ENCODE measurements around the gene SPEM1. TPM values are rescaled to one million over a fixed set of nuclear protein-coding genes. Genes with fewer than 3 reads are reported as not detected.

Gene SPEM1
- total and polyA plus RNA-seq, 10 of the 15 experiments (the other 5 are each of a cell fraction or from before 2014, with no cell fraction given), result not detected

GRCh38 chr17:7404737-7405349 is 15.3 kb upstream of the SPEM1 start:
- WGBS (ENCODE audit: insufficient coverage, insufficient replicate concordance, low lambda C conversion rate, missing lambda C conversion rate), result 2% methylated on average over 25 of the region's 65 CpGs
- H3K27ac ChIP-seq (ENCODE audit: control insufficient read depth, insufficient read depth), result no peak overlapping the region
- no TSS peak for BruUV-seq (replicated peaks)
- H3K9me3 ChIP-seq (replicated peaks; ENCODE audit: control insufficient read depth, insufficient read depth, low read length), result no peaks in the 10 kb centered on the region
- FAIRE-seq (no peak), ATAC-seq (peak; percentile 44), DNase-seq (ENCODE audit: low read depth, low spot score) (no peak)
- CTCF ChIA-PET, result interaction anchor here (0.6 to 2.1 kb wide), 5 partner anchors 30 to 109 kb away, joined by 3 to 8 read pairs (median 4); partner anchors contain the start of genes ACAP1 and TMEM102
- H3K4me1 ChIP-seq (ENCODE audit: control insufficient read depth, insufficient read depth, low read length), result peaks cover 3% of the 10 kb centered on the region; the same call in 1 of the 2 replicates
- RAD21 ChIA-PET (ENCODE audit: unreplicated experiment), result interaction anchor here (0.8 to 2.2 kb wide), 6 partner anchors 9 to 283 kb away, joined by 4 to 13 read pairs (median 6); partner anchors contain the start of genes ACAP1, PLSCR3, TMEM102 and TP53
- no peaks in the 10 kb centered on the region for H4K20me1 ChIP-seq (ENCODE audit: control insufficient read depth, insufficient read depth)
- no peaks in the 10 kb centered on the region for H3K36me3 ChIP-seq (ENCODE audit: control insufficient read depth in 2 of 2, insufficient read depth in 2 of 2, low read length in 1 of 2)
- H3K4me3 ChIP-seq, result peak overlapping the region; percentile 85
- POLR2A ChIA-PET, result interaction anchor here (0.5 to 2.7 kb wide), 12 partner anchors 10 to 728 kb away, joined by 3 to 23 read pairs (median 6); partner anchors contain the start of genes ACAP1, CD68, FGF11 and NEURL4
- TF ChIP-seq HDAC2 (IDR thresholded peaks at IDR 0.05), result no peak
- no peak for TF ChIP-seq NR2C1 (IDR thresholded peaks at IDR 0.05)
- TF ChIP-seq MTA3 (IDR thresholded peaks at IDR 0.05; ENCODE audit: borderline replicate concordance, low read length), result no peak
- 0 out of 4 replicates have a peak, but pooled peaks of 1 of the 2 experiments have one; percentile 6 for TF ChIP-seq BHLHE40 (IDR thresholded peaks at IDR 0.05; ENCODE audit: borderline replicate concordance in 1 of 2, low read depth in 2 of 2, low read length in 1 of 2)
- no peak for TF ChIP-seq NBN (IDR thresholded peaks at IDR 0.05)
- TF ChIP-seq SMARCA5 (IDR thresholded peaks at IDR 0.05), result no peak
- TF ChIP-seq EGR1 (IDR thresholded peaks at IDR 0.05; ENCODE audit: borderline replicate concordance in 1 of 2, low read depth in 2 of 2, low read length in 2 of 2), result peak in 1 of 2 experiments; percentile 21; a peak in 1 of 3 replicates
- no peak for TF ChIP-seq SKIL (IDR thresholded peaks at IDR 0.05; ENCODE audit: low read depth, poor library complexity, severe bottlenecking)
- TF ChIP-seq IKZF1 (conservative IDR thresholded peaks at IDR 0.05), result peak; percentile 14; the same call in 1 of the 2 replicates
- no peak for TF ChIP-seq SREBF2 (IDR thresholded peaks at IDR 0.05; ENCODE audit: low read length)
- TF ChIP-seq CEBPZ (IDR thresholded peaks at IDR 0.05; ENCODE audit: low read depth, low read length), result no peak
- no peak for TF ChIP-seq NKRF (conservative IDR thresholded peaks at IDR 0.05)
- SMC1A ChIA-PET (ENCODE audit: uncharacterized antibody, unreplicated experiment), result interaction anchor here (0.8 to 2.2 kb wide), 6 partner anchors 30 to 282 kb away, joined by 3 to 8 read pairs (median 3); partner anchors contain the start of genes SAT2, TMEM102 and TP53
- no peak overlapping the region; the same call in 1 of the 2 replicates for H3K9ac ChIP-seq (ENCODE audit: control insufficient read depth, insufficient read depth, low read length)
- intact Hi-C loops (cut with micrococcal nuclease; ENCODE audit: unreplicated experiment), result loop anchor here (5.0 kb wide), 1 partner anchor 32 kb away; the partner anchor contains the start of genes FGF11 and TMEM102
- H3K79me2 ChIP-seq (ENCODE audit: control insufficient read depth, insufficient read depth, low read length), result peaks cover 2% of the 10 kb centered on the region
- in situ Hi-C loops (cut with MboI), result no loop called here
- H3K4me2 ChIP-seq (ENCODE audit: control insufficient read depth, insufficient read depth), result peak overlapping the region; percentile 72
- H2AFZ ChIP-seq (ENCODE audit: control insufficient read depth, low read depth, low read length), result peak overlapping the region; percentile 96
- H3K27me3 ChIP-seq (replicated peaks in 1 of 2; ENCODE audit: control insufficient read depth in 2 of 2, insufficient read depth in 2 of 2, low read length in 1 of 2), result peaks cover 0 to 6% of the 10 kb centered on the region in 2 experiments; a peak in 2 of 4 replicates

Measured in GM12878 (cell line).